ENCODE measurements around the gene FIZ1.
A peak's percentile ranks its signal among the peaks of the same experiment; 100 is the strongest.

FIZ1 gene

DNA sequence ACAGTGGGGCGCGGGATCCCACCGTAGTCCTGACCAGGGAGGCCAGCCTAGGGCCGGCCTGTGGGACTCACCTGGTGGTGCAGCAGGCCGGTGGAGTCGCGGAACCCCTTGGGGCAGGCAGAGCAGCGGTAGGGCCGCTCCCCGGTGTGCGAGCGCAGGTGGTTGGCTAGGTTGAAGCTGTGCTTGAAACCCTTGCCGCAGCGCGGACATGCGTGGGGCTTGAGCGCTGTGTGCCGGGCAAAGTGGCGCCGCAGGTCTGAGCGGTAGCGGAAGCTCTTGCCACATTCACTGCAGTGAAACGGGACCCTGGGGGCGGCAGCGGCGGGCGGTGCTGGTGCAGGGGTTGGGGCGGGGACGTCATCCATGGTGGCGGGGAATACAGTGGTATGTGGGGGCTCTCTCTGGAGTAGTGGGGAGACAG, 1.8 kb downstream of the FIZ1 start:
- Histone ChIP-seq H3K27ac (ENCODE audit: low read depth in 2 of 2, low read length in 2 of 2) (no peak overlapping the region), H3K4me3 (ENCODE audit: low read length in 2 of 2) (no peak overlapping the region), H3K9me3 (ENCODE audit: control insufficient read depth in 2 of 2, low read length in 2 of 2) (no peaks in the 10 kb centered on the region), H3K36me3 (ENCODE audit: control insufficient read depth in 2 of 2, insufficient read depth in 2 of 2, low read length in 2 of 2) (peaks cover 9 to 16% of the 10 kb centered on the region in 2 donors), H3K27me3 (ENCODE audit: control insufficient read depth in 2 of 2, insufficient read depth in 2 of 2, low read length in 2 of 2) (no peaks in the 10 kb centered on the region), H3K4me1 (ENCODE audit: control insufficient read depth in 2 of 2, insufficient read depth in 2 of 2, low read length in 2 of 2) (peaks cover 7 to 11% of the 10 kb centered on the region in 2 donors), H3K9ac (ENCODE audit: low read depth in 1 of 2, low read length in 2 of 2) (no peak overlapping the region)

DNA sequence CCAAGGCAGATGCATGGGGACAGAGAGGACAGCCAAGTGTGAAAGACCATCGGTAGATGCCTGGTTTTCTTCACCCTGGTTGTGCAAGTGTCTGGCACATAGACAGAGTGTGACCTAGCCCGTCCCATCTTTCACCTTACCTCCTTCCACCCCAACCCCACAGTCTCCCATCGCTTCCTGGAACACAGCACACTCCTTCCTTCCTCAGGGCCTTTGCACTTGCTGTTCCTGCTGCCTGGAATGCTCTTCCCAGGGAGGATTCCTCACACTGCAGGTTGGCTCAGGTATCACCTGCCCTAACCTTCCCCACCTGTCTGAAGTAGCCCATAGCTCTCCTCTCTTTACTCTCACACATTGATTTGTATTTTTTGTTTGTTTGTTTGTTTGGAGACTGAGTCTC, 3.0 kb downstream of the FIZ1 start:
- H3K9me3 ChIP-seq (ENCODE audit: control insufficient read depth in 2 of 2, low read length in 2 of 2): no peaks in the 10 kb centered on the region
- H3K36me3 ChIP-seq (ENCODE audit: control insufficient read depth in 2 of 2, insufficient read depth in 2 of 2, low read length in 2 of 2): peaks cover 11 to 16% of the 10 kb centered on the region in 2 donors
- no peak overlapping the region for H3K9ac ChIP-seq (ENCODE audit: low read depth in 1 of 2, low read length in 2 of 2)
- H3K4me1 ChIP-seq (ENCODE audit: control insufficient read depth in 2 of 2, insufficient read depth in 2 of 2, low read length in 2 of 2): peaks cover 7 to 11% of the 10 kb centered on the region in 2 donors
- H3K27me3 ChIP-seq (ENCODE audit: control insufficient read depth in 2 of 2, insufficient read depth in 2 of 2, low read length in 2 of 2): no peaks in the 10 kb centered on the region
- H3K27ac ChIP-seq (ENCODE audit: low read depth in 2 of 2, low read length in 2 of 2): no peak overlapping the region
- no peak overlapping the region for H3K4me3 ChIP-seq (ENCODE audit: low read length in 2 of 2)

DNA sequence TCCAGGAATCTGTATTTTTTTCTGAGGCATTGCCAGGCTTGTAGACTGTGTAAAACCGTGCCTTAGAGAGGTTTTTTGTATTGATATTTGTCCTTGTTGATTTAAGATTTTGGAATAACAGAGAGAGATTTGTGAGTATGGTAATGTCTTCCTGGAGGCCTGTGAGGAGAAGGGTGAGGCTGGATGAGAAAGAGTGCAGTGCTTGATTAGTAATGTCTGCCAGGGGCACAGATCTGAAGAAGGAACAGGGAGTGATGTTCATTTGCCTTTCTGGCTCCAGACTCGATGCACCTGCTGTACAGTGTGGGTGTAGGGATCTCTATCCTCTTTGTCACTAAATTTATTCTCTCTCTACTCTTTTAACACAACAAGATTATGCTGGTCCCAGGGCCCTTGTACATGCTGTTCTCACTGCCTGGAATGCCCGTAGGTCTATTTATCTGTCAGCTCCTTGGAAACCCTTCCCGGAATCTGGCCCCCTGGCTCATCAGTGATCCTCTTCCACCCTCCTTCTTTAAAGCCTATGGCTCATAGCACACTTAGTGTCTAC, 4.2 kb downstream of the FIZ1 start:
- Histone ChIP-seq H3K9me3 (ENCODE audit: control insufficient read depth in 2 of 2, low read length in 2 of 2) (no peaks in the 10 kb centered on the region), H3K27me3 (ENCODE audit: control insufficient read depth in 2 of 2, insufficient read depth in 2 of 2, low read length in 2 of 2) (no peaks in the 10 kb centered on the region), H3K9ac (ENCODE audit: low read depth in 1 of 2, low read length in 2 of 2) (no peak overlapping the region), H3K4me3 (ENCODE audit: low read length in 2 of 2) (no peak overlapping the region), H3K27ac (ENCODE audit: low read depth in 2 of 2, low read length in 2 of 2) (no peak overlapping the region), H3K36me3 (ENCODE audit: control insufficient read depth in 2 of 2, insufficient read depth in 2 of 2, low read length in 2 of 2) (peaks cover 11 to 16% of the 10 kb centered on the region in 2 donors), H3K4me1 (ENCODE audit: control insufficient read depth in 2 of 2, insufficient read depth in 2 of 2, low read length in 2 of 2) (peaks cover 0 to 3% of the 10 kb centered on the region in 2 donors)

DNA sequence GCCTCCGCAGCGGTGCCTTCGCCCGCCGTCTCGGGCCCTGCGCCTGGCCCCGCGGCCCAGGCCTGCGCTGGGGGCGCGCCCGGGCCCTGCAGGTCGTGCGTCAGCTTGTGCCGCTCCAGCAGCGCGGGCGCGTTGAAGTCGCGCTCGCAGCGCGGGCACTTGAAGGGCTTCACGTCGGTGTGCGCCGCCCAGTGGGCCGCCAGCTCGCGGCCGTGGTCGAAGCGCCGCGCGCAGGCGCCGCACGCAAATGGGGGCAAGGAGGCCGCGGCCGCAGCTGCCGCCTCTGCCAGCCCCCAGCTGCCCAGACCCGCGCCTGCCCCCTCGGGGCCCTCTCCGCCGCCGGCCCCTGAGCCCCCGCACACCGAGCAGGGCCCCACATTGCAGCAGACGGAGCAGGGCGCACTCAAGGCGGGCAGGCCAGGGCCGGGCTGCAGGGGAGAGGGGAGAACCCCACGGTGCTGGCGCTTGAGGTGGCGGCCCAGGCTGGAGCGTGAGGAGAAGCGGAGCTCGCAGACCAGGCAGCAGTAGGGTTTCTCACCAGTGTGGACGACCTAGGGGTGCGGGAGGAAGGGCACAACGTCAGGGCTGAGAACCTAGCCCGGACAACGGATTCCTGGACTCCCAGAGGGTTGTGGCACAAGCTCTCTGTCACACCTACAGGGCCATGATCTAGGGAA, 6.1 kb downstream of the FIZ1 start:
- no peaks in the 10 kb centered on the region for H3K27me3 ChIP-seq (ENCODE audit: control insufficient read depth in 2 of 2, insufficient read depth in 2 of 2, low read length in 2 of 2)
- H3K27ac ChIP-seq (ENCODE audit: low read depth in 2 of 2, low read length in 2 of 2): no peak overlapping the region
- no peaks in the 10 kb centered on the region for H3K4me1 ChIP-seq (ENCODE audit: control insufficient read depth in 2 of 2, insufficient read depth in 2 of 2, low read length in 2 of 2)
- no peak overlapping the region for H3K4me3 ChIP-seq (ENCODE audit: low read length in 2 of 2)
- H3K9me3 ChIP-seq (ENCODE audit: control insufficient read depth in 2 of 2, low read length in 2 of 2): no peaks in the 10 kb centered on the region
- H3K36me3 ChIP-seq (ENCODE audit: control insufficient read depth in 2 of 2, insufficient read depth in 2 of 2, low read length in 2 of 2): peaks cover 11 to 16% of the 10 kb centered on the region in 2 donors
- no peak overlapping the region for H3K9ac ChIP-seq (ENCODE audit: low read depth in 1 of 2, low read length in 2 of 2)

DNA sequence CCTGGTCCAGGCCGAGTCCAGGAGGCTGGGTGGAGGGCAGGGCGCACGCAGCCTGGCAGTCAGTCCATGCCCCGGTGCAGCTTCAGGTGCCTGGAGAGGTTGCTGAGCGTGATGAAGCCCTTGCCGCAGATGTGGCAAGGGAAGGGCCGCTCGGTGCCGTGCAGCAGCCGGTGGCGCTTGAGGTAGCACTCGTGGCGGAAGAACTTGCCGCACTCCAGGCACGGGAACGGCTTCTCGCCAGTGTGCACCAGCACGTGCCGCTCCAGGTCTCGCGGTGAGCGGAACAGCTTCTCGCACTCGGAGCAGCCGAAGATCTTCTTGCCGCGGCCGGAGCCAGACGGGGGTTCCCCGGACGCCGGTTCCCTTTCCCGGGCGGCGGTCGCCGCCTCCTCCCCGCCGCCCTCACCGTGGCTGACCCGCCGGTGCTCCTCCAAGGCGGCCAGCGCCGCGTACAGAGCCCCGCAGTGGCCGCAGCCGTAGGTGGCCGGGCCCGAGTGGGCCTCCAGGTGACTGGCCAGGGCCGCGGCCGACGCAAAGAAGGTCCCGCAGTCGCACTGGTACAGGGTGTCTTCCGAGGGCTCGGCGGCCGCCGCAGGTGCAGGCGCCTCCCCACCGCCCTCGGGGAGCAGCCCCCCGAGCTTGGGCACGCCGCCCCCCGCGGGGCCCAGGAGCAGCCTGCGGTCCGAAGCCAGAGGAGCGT, 6.8 kb downstream of the FIZ1 start:
- Histone ChIP-seq H3K9me3 (ENCODE audit: control insufficient read depth in 2 of 2, low read length in 2 of 2) (no peaks in the 10 kb centered on the region), H3K4me1 (ENCODE audit: control insufficient read depth in 2 of 2, insufficient read depth in 2 of 2, low read length in 2 of 2) (no peaks in the 10 kb centered on the region), H3K9ac (ENCODE audit: low read depth in 1 of 2, low read length in 2 of 2) (no peak overlapping the region), H3K27me3 (ENCODE audit: control insufficient read depth in 2 of 2, insufficient read depth in 2 of 2, low read length in 2 of 2) (no peaks in the 10 kb centered on the region), H3K36me3 (ENCODE audit: control insufficient read depth in 2 of 2, insufficient read depth in 2 of 2, low read length in 2 of 2) (peaks cover 11 to 16% of the 10 kb centered on the region in 2 donors), H3K4me3 (ENCODE audit: low read length in 2 of 2) (no peak overlapping the region), H3K27ac (ENCODE audit: low read depth in 2 of 2, low read length in 2 of 2) (no peak overlapping the region)

DNA sequence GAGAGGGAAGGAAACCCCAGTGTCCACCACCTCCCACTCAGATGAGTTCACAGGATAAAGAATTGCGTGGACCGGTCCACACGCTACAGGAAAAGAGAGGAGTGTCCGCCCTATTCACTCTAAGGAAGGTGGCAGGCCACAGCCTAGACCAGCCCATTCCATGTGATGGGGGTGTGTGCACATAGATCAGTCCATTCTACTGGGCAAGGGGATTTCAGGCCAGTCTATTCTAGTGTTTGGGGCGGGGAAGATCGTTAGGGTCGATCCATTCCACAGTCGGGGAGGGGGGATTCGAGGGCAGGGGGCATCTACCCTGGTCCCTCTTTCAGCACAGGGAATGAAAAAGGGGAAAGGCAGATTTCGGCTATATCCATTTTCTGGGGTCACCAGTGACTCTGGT, 7.8 kb downstream of the FIZ1 start:
- Histone ChIP-seq H3K9me3 (ENCODE audit: control insufficient read depth in 2 of 2, low read length in 2 of 2) (no peaks in the 10 kb centered on the region), H3K27ac (ENCODE audit: low read depth in 2 of 2, low read length in 2 of 2) (no peak overlapping the region), H3K9ac (ENCODE audit: low read depth in 1 of 2, low read length in 2 of 2) (no peak overlapping the region), H3K4me1 (ENCODE audit: control insufficient read depth in 2 of 2, insufficient read depth in 2 of 2, low read length in 2 of 2) (peaks cover 5 to 6% of the 10 kb centered on the region in 2 donors), H3K27me3 (ENCODE audit: control insufficient read depth in 2 of 2, insufficient read depth in 2 of 2, low read length in 2 of 2) (no peaks in the 10 kb centered on the region), H3K4me3 (ENCODE audit: low read length in 2 of 2) (no peak overlapping the region), H3K36me3 (ENCODE audit: control insufficient read depth in 2 of 2, insufficient read depth in 2 of 2, low read length in 2 of 2) (peaks cover 11 to 16% of the 10 kb centered on the region in 2 donors)

DNA sequence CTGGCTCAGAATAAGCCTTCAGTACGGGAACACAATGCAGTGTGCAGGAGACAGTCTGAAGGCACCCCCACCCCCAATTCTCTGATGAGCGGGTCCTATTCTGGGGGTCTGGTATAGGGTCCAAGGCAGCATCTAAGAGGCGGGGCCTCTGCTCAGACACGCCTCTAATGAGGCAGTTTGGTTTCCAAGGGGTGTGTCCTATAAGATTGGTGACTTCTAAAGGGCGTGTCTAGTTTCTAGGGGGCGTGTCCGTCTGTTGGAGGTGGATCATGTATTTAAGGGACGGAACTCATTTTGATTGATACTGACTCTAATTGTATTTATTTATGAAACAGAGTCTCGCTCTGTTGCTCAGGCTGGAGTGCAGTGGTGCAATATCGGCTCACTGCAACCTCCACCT, 8.7 kb downstream of the FIZ1 start:
- Histone ChIP-seq H3K36me3 (ENCODE audit: control insufficient read depth in 2 of 2, insufficient read depth in 2 of 2, low read length in 2 of 2) (peaks cover 8 to 11% of the 10 kb centered on the region in 2 donors), H3K4me3 (ENCODE audit: low read length in 2 of 2) (no peak overlapping the region), H3K9ac (ENCODE audit: low read depth in 1 of 2, low read length in 2 of 2) (no peak overlapping the region), H3K4me1 (ENCODE audit: control insufficient read depth in 2 of 2, insufficient read depth in 2 of 2, low read length in 2 of 2) (peaks cover 9 to 10% of the 10 kb centered on the region in 2 donors), H3K27ac (ENCODE audit: low read depth in 2 of 2, low read length in 2 of 2) (no peak overlapping the region), H3K9me3 (ENCODE audit: control insufficient read depth in 2 of 2, low read length in 2 of 2) (no peaks in the 10 kb centered on the region), H3K27me3 (ENCODE audit: control insufficient read depth in 2 of 2, insufficient read depth in 2 of 2, low read length in 2 of 2) (peaks cover 0 to 4% of the 10 kb centered on the region in 2 donors)

DNA sequence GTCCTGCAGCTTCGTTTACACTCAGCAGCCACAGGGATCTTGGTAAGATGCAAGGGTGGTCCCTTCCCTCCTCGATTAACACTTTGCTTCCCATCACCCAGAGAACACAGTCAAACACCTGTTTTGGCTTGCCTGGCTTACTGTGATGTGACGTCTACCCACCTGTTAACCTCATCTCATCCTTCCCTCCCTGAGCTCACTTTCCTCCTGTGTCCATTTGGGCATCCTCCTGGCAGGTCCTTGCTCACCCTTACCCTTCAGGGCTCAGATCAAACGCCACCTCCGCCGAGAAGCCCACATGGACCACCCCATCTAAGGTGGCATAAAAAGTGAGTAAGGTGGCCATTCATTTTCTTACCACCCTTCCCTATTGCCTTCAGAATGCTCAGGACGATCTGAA, 9.2 kb downstream of the FIZ1 start:
- Histone ChIP-seq H3K27me3 (ENCODE audit: control insufficient read depth in 2 of 2, insufficient read depth in 2 of 2, low read length in 2 of 2) (peaks cover 0 to 4% of the 10 kb centered on the region in 2 donors), H3K9ac (ENCODE audit: low read depth in 1 of 2, low read length in 2 of 2) (no peak overlapping the region), H3K4me1 (ENCODE audit: control insufficient read depth in 2 of 2, insufficient read depth in 2 of 2, low read length in 2 of 2) (peaks cover 9 to 10% of the 10 kb centered on the region in 2 donors), H3K4me3 (ENCODE audit: low read length in 2 of 2) (no peak overlapping the region), H3K27ac (ENCODE audit: low read depth in 2 of 2, low read length in 2 of 2) (no peak overlapping the region), H3K9me3 (ENCODE audit: control insufficient read depth in 2 of 2, low read length in 2 of 2) (no peaks in the 10 kb centered on the region), H3K36me3 (ENCODE audit: control insufficient read depth in 2 of 2, insufficient read depth in 2 of 2, low read length in 2 of 2) (peaks cover 3 to 6% of the 10 kb centered on the region in 2 donors)

DNA sequence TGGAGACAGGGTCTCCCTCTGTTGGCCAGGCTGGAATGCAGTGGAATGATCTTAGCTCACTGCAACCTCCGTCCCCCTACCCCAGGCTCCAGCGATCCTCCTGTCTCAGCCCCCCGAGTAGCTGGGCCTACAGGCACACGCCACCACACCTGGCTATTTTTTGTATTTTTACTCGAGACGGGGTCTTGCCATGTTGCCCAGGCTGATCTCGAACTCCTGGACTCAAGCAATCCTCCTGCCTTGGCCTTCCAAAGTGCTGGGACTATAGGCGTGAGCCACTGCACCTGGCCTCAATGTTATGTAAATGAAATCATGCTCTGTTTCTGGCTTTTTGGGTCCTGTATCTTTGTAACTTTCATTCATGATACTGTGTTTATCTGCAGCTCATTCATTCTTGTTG, 10.6 kb downstream of the FIZ1 start:
- Histone ChIP-seq H3K4me1 (ENCODE audit: control insufficient read depth in 2 of 2, insufficient read depth in 2 of 2, low read length in 2 of 2) (peaks cover 9 to 10% of the 10 kb centered on the region in 2 donors), H3K9me3 (ENCODE audit: control insufficient read depth in 2 of 2, low read length in 2 of 2) (no peaks in the 10 kb centered on the region)

DNA sequence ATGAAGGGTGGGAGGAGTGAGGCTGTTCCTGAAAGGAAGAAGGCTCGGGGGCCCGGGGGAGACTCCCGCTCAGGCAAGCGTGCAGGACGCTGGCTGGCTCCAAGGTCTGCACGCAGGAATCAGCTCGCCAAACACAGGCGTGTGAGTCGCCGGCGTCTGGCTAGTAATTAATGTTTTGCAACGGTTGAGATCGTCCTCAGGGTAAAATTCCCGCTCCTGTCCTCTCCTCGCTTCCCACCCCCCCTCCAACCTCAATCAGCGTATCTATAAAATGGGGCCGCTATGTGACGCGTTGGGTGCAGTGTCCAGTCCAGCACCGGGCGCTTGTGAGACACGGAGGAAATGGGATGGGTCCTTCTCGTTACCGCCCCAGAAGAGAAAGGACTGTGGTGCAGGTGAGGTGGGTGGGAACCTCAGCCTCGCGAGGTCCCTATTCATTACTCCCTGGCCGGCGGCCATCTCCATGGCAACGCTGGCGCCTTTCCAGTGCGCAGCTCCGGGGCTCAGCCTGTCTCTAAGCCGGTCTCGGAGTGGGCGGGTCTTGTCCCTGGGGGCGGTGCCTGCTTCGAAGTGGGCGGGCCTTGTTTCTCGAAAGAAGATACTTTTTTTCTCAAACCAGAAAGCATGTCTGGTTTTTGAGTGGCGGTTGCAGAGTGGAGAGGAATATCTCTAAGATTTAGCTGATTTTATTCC, 12.2 kb downstream of the FIZ1 start:
- Histone ChIP-seq H3K9ac (ENCODE audit: low read depth in 1 of 2, low read length in 2 of 2) (no peak overlapping the region), H3K4me3 (ENCODE audit: low read length in 2 of 2) (peak overlapping the region; percentile 40 to 64), H3K36me3 (ENCODE audit: control insufficient read depth in 2 of 2, insufficient read depth in 2 of 2, low read length in 2 of 2) (no peaks in the 10 kb centered on the region)

More for the DNA sequence above, 10.6 kb downstream of the FIZ1 start:
- Histone ChIP-seq H3K4me3 (ENCODE audit: low read length in 2 of 2) (no peak overlapping the region), H3K9ac (ENCODE audit: low read depth in 1 of 2, low read length in 2 of 2) (no peak overlapping the region), H3K27ac (ENCODE audit: low read depth in 2 of 2, low read length in 2 of 2) (no peak overlapping the region), H3K27me3 (ENCODE audit: control insufficient read depth in 2 of 2, insufficient read depth in 2 of 2, low read length in 2 of 2) (peaks cover 0 to 11% of the 10 kb centered on the region in 2 donors), H3K36me3 (ENCODE audit: control insufficient read depth in 2 of 2, insufficient read depth in 2 of 2, low read length in 2 of 2) (peaks cover 0 to 2% of the 10 kb centered on the region in 2 donors)

More for the DNA sequence above, 12.2 kb downstream of the FIZ1 start:
- H3K27me3 ChIP-seq (ENCODE audit: control insufficient read depth in 2 of 2, insufficient read depth in 2 of 2, low read length in 2 of 2): peaks cover 0 to 11% of the 10 kb centered on the region in 2 donors
- no peaks in the 10 kb centered on the region for H3K9me3 ChIP-seq (ENCODE audit: control insufficient read depth in 2 of 2, low read length in 2 of 2)
- H3K4me1 ChIP-seq (ENCODE audit: control insufficient read depth in 2 of 2, insufficient read depth in 2 of 2, low read length in 2 of 2): peaks cover 9 to 10% of the 10 kb centered on the region in 2 donors
- H3K27ac ChIP-seq (ENCODE audit: low read depth in 2 of 2, low read length in 2 of 2): peak overlapping the region in 1 of 2 donors; percentile 9

All from mucosa of rectum (tissue), 2 donors.